Measurements from ENCODE around the gene SLC27A2.

The SLC27A2 gene

DNA sequence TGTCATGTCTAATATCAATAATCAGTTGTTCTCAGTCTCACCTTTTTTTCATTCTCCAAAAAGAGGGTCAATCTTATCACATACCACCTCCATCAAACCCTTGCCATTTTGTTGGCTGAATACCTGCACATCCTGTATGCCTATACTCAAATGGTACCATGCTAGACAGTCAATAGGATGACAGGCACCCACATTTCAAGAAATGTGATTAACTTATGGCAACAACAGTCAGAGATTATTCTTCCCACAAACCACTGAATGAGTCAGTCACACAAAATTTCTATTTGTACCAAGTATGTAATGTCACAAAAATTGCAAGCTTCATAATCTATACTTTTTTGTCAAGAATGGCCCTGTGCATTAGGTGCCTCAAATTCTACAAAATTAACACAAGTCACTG, 5.1 kb upstream of the SLC27A2 start:
- no peak overlapping the region for H3K4me3 ChIP-seq (ENCODE audit: low read depth in 1 of 2, low read length in 1 of 2)
- H3K27me3 ChIP-seq = no peaks in the 10 kb centered on the region
- TF ChIP-seq, protein P1, sequence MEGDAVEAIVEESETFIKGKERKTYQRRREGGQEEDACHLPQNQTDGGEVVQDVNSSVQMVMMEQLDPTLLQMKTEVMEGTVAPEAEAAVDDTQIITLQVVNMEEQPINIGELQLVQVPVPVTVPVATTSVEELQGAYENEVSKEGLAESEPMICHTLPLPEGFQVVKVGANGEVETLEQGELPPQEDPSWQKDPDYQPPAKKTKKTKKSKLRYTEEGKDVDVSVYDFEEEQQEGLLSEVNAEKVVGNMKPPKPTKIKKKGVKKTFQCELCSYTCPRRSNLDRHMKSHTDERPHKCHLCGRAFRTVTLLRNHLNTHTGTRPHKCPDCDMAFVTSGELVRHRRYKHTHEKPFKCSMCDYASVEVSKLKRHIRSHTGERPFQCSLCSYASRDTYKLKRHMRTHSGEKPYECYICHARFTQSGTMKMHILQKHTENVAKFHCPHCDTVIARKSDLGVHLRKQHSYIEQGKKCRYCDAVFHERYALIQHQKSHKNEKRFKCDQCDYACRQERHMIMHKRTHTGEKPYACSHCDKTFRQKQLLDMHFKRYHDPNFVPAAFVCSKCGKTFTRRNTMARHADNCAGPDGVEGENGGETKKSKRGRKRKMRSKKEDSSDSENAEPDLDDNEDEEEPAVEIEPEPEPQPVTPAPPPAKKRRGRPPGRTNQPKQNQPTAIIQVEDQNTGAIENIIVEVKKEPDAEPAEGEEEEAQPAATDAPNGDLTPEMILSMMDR (IDR thresholded peaks at IDR 0.05) = no peak
- no peaks in the 10 kb centered on the region for H3K36me3 ChIP-seq
- H3K4me1 ChIP-seq (ENCODE audit: control insufficient read depth in 1 of 2, insufficient read depth in 1 of 2, low read depth in 1 of 2, low read length in 1 of 2) = peaks cover 4 to 6% of the 10 kb centered on the region in 2 experiments
- no peak overlapping the region for H3K27ac ChIP-seq
- H3K9me3 ChIP-seq = no peaks in the 10 kb centered on the region

DNA sequence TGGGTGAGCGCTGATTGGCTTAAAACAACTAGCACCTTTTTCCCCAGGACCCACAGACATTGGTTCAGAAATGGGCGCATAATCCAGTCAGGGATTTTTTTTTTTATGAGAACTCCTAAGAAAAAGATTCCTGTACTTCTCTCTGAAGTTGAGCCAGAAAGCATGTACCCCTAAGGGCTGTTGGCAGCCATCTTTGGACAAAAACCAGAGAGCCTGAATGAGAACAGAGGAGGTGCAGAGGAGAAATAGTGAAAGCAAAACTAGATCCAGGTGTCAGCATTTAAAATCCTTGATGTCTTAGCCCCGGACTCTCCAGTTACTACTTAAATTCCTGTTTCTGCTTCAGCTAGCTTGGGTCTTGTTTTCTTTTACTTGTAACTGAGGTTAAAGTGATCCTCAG, 1.9 kb upstream of the SLC27A2 start:
- TF ChIP-seq, protein P1 (IDR thresholded peaks at IDR 0.05) = no peak
- Histone ChIP-seq H3K27me3 (no peaks in the 10 kb centered on the region), H3K9me3 (no peaks in the 10 kb centered on the region), H3K36me3 (no peaks in the 10 kb centered on the region), H3K4me3 (ENCODE audit: low read depth in 1 of 2, low read length in 1 of 2) (no peak overlapping the region), H3K4me1 (ENCODE audit: control insufficient read depth in 1 of 2, insufficient read depth in 1 of 2, low read depth in 1 of 2, low read length in 1 of 2) (peaks cover 25 to 30% of the 10 kb centered on the region in 2 experiments), H3K27ac (no peak overlapping the region)

DNA sequence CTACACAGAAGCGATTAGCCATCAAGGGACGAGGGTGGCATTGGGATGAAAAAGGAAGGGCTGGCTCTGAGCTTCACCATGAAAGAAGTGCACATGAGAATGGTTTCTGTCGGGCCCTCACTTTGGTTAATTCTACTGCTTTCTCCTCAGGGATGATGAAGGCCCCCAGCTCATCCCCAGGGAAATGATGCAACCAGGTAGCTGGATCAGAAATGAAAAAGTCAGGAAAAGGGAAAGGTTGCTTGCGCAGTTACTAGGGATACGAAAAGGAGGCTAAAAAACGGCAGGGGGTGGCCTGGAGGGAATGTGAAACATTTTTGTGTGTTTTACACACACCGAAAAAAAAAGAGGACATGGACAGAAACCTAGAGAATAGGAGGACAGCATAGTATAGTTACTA, 1.4 kb upstream of the SLC27A2 start:
- H3K4me1 ChIP-seq (ENCODE audit: control insufficient read depth in 1 of 2, insufficient read depth in 1 of 2, low read depth in 1 of 2, low read length in 1 of 2) = peaks cover 27 to 30% of the 10 kb centered on the region in 2 experiments
- no peaks in the 10 kb centered on the region for H3K36me3 ChIP-seq
- TF ChIP-seq, protein P1 (IDR thresholded peaks at IDR 0.05) = no peak
- no peak overlapping the region for H3K4me3 ChIP-seq (ENCODE audit: low read depth in 1 of 2, low read length in 1 of 2)
- no peaks in the 10 kb centered on the region for H3K27me3 ChIP-seq
- H3K9me3 ChIP-seq = no peaks in the 10 kb centered on the region
- H3K27ac ChIP-seq = no peak overlapping the region

DNA sequence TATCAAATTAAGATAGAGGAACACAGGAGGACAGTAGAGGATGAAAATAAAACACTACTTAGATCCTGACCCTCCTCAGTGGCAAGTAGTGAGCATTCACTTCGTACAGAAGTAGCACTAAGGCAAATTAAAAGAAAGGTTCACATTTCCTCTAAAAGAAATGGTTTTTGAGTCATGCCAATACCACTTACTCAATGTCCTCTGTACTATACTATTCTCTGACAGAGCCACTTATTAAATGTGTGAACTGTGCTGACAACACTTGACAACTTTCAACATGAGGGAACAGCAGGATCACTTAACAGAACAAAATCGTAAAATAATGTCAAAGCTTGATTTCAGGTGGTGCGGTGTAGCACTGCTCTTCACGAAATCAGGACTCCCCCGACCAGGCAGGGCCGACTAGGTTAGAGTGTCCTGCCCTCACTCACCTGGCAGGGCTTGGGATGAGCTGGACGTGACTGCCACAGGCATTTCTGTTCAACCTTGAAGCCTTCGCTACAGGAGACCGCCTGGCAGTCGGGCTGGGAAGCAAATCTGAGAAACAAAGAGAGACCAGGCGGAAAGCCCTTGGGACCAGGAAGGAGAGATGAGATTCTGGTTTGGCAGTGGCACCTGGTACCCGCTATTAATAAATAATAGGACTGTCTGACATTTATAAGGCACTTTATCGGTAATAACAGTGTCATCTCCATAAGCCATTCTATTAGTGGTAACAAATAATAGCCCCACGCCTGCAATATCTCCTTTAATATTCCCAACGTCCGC, 611 bp upstream of the SLC27A2 start:
- no peaks in the 10 kb centered on the region for H3K9me3 ChIP-seq
- H3K36me3 ChIP-seq = no peaks in the 10 kb centered on the region
- peak overlapping the region; percentile 67 for H3K27ac ChIP-seq
- H3K4me3 ChIP-seq (ENCODE audit: low read depth in 1 of 2, low read length in 1 of 2) = peak overlapping the region; percentile 60 to 71
- H3K4me1 ChIP-seq (ENCODE audit: control insufficient read depth in 1 of 2, insufficient read depth in 1 of 2, low read depth in 1 of 2, low read length in 1 of 2) = peaks cover 27 to 30% of the 10 kb centered on the region in 2 experiments
- TF ChIP-seq, protein P1 (IDR thresholded peaks at IDR 0.05) = no peak
- H3K27me3 ChIP-seq = no peaks in the 10 kb centered on the region

DNA sequence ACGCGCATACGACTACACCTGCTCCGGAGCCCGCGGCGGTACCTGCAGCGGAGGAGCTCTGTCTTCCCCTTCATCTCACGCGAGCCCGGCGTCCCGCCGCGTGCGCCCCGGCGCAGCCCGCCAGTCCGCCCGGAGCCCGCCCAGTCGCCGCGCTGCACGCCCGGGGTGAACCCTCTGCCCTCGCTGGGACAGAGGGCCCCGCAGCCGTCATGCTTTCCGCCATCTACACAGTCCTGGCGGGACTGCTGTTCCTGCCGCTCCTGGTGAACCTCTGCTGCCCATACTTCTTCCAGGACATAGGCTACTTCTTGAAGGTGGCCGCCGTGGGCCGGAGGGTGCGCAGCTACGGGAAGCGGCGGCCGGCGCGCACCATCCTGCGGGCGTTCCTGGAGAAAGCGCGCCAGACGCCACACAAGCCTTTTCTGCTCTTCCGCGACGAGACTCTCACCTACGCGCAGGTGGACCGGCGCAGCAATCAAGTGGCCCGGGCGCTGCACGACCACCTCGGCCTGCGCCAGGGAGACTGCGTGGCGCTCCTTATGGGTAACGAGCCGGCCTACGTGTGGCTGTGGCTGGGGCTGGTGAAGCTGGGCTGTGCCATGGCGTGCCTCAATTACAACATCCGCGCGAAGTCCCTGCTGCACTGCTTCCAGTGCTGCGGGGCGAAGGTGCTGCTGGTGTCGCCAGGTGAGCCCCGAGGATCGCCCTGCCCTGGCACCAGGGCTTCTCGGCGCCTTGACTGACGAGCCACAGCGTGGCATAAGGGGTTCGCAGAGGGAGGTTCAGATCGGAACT, 420 bp downstream of the SLC27A2 start:
- Histone ChIP-seq H3K27ac (peak overlapping the region; percentile 67), H3K4me3 (ENCODE audit: low read depth in 1 of 2, low read length in 1 of 2) (peak overlapping the region; percentile 60 to 71), H3K27me3 (no peaks in the 10 kb centered on the region), H3K4me1 (ENCODE audit: control insufficient read depth in 1 of 2, insufficient read depth in 1 of 2, low read depth in 1 of 2, low read length in 1 of 2) (peaks cover 29 to 34% of the 10 kb centered on the region in 2 experiments), H3K9me3 (no peaks in the 10 kb centered on the region), H3K36me3 (no peaks in the 10 kb centered on the region)
- TF ChIP-seq, protein P1 (IDR thresholded peaks at IDR 0.05) = no peak
